GM10266 (cell line): Measurements from ENCODE around the gene GAS2L1.

Source experiments
- DNase-seq: peaks from one replicate; pipeline ENCODE4 v3.0.0; 2012; ENCODE audit errors: extremely low spot score
- TF ChIP-seq, protein P1 (sequence below): IDR thresholded peaks from 2 replicates; pipeline ENCODE4 v1.5.1; 2012; ENCODE audit warnings: mild to moderate bottlenecking, low read depth; ENCODE audit not compliant: control insufficient read depth, insufficient read depth; ENCODE audit errors: missing control alignments

Gene GAS2L1

DNA sequence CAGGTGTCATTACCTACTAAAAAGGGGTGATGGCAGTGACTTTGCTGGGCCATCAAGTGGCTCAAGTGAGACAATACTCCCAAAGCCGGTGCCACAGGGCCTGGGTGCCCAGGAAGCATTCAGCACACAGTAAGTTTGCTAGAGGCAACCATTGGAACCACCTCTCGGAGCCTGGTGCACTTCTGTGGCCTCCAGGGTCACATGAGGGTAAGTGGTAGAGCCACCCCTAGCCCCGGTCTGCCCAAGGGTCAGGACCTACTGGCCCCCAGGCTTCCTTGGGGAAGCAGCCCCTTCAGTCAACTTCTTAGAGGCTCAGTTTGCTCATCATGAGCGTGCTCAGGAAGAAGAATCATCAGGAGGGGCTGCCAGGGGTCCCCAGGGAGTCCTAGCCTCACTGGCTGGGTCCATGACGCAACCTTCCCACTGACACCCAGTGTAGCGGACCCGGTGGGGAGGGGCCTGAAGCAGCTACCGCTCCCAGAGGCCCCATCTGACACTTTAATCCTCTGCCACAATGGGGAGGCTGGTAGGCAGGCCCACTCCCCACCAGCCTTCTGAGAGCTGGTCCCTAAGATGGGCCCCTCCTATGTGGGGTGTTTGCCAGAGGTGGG lies 26.5 kb downstream of the GAS2L1 start:
- TF ChIP-seq, protein P1, sequence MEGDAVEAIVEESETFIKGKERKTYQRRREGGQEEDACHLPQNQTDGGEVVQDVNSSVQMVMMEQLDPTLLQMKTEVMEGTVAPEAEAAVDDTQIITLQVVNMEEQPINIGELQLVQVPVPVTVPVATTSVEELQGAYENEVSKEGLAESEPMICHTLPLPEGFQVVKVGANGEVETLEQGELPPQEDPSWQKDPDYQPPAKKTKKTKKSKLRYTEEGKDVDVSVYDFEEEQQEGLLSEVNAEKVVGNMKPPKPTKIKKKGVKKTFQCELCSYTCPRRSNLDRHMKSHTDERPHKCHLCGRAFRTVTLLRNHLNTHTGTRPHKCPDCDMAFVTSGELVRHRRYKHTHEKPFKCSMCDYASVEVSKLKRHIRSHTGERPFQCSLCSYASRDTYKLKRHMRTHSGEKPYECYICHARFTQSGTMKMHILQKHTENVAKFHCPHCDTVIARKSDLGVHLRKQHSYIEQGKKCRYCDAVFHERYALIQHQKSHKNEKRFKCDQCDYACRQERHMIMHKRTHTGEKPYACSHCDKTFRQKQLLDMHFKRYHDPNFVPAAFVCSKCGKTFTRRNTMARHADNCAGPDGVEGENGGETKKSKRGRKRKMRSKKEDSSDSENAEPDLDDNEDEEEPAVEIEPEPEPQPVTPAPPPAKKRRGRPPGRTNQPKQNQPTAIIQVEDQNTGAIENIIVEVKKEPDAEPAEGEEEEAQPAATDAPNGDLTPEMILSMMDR: no peak
- no peak for DNase-seq

DNA sequence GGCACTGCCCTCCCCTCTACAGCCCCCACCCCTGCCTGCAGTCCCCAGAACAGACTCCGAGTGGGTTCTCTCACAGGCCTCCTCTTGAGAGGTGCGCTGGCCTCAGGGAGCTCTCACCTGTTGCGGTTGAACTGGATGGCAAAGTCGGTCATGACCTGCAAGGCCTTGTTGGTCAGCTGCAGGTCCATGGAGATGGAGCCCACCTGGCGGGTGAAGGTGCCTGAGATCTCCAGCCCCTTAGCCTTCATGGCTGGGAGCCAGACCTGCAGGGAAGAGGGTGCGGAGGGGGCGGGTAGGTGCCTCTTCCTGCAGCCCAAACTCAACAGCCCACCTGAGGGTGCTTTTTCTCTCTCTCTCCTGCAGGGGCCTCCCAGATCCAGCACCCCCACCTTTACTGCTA lies 27.7 kb downstream of the GAS2L1 start:
- TF ChIP-seq, protein P1: no peak
- no peak for DNase-seq

DNA sequence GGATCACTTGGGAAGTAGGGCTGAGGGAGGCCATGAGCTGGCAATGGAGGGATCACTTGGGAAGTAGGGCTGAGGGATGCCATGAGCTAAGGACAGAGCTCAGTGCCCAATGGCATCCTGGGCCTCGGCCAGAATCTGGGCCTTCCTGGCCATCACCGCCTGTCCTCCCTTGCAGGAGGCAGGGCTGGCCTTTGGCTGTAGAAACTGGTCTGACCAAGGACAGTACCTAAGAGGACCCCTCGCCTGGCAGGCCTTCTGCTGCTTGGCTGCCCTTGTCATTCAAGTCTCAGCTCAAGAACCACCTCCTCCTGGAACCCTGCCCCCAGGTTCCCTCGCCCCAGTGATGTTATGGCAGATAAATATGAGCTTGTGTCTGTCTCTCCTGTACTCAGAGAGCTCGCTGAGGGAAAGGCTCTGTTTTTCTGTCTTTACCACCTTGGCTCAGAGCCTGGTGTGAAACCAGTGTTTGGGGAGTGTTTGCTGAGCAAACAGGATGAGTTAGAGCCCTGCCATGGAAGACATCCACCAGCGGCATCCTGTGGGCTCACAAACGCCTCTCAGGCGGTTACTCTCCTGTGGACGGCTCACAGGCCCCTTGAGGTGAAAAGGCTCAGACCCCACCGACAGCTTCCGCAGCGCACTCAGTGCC lies 28.4 kb downstream of the GAS2L1 start:
- TF ChIP-seq, protein P1: no peak
- no peak for DNase-seq

DNA sequence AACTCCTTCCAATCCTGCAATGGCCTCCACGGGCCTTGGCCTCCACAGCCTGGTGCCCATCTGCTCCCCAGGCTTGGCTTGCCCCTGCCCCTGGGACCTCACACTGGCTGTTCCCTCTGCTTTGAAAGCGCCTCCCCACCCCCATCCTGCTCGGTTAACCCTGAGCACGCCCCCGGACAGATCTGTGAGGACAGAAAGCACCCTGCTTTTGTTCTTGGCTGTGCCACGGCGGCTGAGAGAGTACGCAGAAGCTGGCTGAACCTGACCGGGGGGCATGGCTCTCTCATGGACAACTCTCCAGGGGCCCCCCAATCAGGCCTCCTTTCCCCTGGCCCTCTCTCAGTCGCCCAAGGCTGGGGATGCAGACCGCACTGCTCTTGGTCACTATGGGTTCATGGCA lies 29.2 kb downstream of the GAS2L1 start:
- TF ChIP-seq, protein P1: no peak
- DNase-seq: no peak

DNA sequence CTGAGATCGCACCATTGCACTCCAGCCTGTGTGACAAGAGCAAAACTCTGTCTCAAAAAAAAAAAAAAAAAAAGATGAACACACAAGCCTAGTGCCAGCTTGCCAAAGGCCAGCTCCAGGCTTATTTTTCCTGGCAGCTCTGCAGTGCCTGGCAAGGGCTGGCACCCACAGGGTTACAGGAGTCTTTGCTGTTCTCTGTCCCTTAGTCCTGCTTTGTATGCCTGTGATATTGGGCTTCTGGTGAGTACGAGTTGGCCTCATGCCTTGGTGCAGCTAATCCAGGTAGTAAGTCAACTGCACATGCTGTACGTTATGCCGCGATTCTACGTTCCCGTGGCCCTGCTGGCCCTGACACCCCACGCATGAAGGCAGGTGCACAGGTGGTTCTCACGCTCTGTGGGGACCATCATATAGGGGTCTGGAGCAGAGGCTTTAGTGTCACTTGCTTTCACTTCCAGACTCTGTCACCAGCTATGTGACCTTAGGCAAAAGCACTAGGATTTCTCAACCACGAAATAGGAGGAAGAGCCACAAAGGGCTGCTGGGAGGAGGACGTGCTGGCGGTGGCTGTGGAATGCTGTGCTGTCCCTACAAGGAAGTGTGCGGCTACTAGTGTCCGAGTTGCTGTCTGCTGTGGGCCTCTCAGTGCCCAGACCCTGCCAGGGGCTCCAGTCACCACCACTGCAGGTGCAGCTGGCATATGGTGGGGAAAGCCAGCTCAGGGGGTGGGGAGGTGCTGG lies 30.5 kb downstream of the GAS2L1 start:
- DNase-seq: no peak
- TF ChIP-seq, protein P1: no peak

DNA sequence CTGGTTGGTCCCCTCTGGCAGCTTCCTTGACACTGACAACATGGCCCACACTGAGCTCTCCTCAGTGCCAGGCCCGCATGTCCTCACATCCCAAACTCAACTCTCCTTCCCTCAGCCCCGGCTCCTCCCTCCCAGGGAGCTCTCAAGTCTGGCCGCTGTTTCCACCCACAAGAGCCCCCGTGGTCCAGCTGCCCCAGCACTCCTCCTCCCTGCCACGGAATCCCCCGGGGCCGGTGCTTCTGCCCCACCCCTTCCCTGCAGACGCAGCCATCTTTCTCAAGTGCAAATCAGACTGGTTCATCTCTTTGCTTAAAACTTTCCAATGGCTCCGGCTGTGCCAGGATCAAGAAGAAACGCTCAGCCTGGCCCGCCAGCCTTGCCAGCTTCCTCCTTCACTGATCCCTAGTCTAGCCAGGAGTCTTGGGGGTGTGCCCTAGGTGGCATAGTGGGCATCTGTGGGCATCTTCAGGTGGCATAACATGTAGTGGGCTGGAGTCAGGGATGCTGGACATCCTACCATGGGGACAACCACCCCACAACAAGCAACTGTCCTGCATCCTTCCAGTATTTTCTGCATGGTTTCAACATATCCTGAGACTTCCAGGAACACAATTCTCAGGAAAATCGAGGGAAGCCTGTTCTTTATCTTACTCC lies 31.3 kb downstream of the GAS2L1 start:
- TF ChIP-seq, protein P1: no peak
- DNase-seq: no peak

DNA sequence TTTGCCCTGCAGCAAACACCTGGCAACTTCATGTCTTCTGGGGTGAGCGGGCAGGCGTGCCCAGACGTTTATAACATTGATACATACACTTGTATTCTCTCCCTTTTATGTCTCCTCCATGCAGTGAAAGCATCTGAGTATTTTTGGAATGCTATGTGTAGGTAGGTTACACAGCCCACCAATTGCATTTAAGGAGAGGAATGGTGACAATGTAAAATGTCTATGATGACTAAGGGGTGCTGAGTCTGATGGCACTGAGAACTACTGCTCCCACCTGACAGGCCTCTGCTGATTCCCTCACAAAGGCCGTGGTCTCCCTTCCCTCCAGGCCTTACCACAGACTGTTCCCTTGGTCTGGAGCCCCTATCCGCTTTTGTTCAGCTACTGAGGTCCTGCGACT lies 31.9 kb downstream of the GAS2L1 start:
- DNase-seq: no peak
- TF ChIP-seq, protein P1: no peak
